Thyroid gland (tissue), 4 donors: ENCODE data around the gene DAB2IP.

Experiments used
- POLR2A ChIP-seq, 2 donors: fragments of 450-650 bp; IDR thresholded peaks; one replicate each; pipeline ENCODE4 v1.6.1; 2017; ENCODE audit warnings: antibody characterized with exemption in 2 of 2, mild to moderate bottlenecking in 2 of 2, moderate library complexity in 1 of 2
- TF ChIP-seq, protein P1 (sequence below), 6 experiments: fragments of 200-600 bp in 3 of 6; fragments of 450-650 bp in 3 of 6; sonication (generic) in 3 of 6; IDR thresholded peaks; one replicate each; pipeline ENCODE4 v1.5.1; 2016 to 2019; ENCODE audit warnings: antibody characterized with exemption in 6 of 6, mild to moderate bottlenecking in 2 of 6, inconsistent platforms in 1 of 6, moderate library complexity in 1 of 6

- TF ChIP-seq, protein P1, sequence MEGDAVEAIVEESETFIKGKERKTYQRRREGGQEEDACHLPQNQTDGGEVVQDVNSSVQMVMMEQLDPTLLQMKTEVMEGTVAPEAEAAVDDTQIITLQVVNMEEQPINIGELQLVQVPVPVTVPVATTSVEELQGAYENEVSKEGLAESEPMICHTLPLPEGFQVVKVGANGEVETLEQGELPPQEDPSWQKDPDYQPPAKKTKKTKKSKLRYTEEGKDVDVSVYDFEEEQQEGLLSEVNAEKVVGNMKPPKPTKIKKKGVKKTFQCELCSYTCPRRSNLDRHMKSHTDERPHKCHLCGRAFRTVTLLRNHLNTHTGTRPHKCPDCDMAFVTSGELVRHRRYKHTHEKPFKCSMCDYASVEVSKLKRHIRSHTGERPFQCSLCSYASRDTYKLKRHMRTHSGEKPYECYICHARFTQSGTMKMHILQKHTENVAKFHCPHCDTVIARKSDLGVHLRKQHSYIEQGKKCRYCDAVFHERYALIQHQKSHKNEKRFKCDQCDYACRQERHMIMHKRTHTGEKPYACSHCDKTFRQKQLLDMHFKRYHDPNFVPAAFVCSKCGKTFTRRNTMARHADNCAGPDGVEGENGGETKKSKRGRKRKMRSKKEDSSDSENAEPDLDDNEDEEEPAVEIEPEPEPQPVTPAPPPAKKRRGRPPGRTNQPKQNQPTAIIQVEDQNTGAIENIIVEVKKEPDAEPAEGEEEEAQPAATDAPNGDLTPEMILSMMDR (IDR thresholded peaks at IDR 0.05), result no peak
- TF ChIP-seq POLR2A (IDR thresholded peaks at IDR 0.05), result no peak
Measured at GRCh38 chr9:121618504-121618903, 32.9 kb upstream of the DAB2IP start.
